H4 (cell line): ENCODE data around the gene PRKD2. TPM values are rescaled to one million over a fixed set of nuclear protein-coding genes. Genes with fewer than 3 reads are reported as not detected.
A peak's percentile ranks its signal among the peaks of the same experiment; 100 is the strongest.

Experiments
- DNase-seq: peaks from one replicate; pipeline ENCODE4 v3.0.0-alpha.2; 2015; ENCODE audit warnings: low spot score
- total RNA-seq: library from RNA; depleted of rRNA; stranded (reverse); fragments of >200 nt; shearing (Covaris generic); gene quantifications from 2 replicates; pipeline ENCODE4 v1.2.3, GENCODE V29; 2014

The PRKD2 gene
- total RNA-seq, 1 experiment from 2014 or later = 14.3 TPM

DNA sequence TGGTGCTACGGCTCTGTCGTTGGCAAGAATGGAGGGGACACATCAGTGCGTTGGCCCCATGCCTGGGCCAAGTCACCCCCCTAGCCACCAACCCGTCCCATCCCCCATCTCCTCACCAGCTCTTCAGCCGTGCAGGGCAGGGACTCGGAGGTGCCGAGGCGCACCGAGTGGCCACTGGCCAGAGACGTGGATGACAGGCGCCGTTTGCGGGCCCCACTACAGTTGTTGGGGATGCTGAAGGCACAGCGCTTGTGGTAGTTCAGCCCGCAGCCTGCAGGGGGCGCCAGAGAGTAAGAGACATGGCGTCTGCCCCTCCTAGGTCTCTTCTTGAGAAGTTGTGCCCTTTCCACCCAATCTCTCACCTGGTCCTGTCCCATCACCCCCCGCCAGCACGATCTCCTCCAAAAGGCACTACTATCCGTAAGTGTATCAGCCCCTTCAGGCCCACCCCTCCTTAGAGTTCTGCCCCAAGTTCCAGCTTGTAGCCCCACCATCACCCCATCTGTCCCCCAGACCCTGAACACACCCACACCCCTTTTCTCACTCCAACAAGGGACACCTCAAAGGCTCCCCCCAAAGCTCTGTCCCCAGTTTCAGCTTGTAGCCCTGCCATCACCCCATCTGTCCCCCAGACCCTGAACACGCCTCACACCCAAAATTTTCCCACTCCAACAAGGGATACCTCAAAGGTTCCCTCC, 12.4 kb downstream of the PRKD2 start:
- DNase-seq = peak; percentile 52

DNA sequence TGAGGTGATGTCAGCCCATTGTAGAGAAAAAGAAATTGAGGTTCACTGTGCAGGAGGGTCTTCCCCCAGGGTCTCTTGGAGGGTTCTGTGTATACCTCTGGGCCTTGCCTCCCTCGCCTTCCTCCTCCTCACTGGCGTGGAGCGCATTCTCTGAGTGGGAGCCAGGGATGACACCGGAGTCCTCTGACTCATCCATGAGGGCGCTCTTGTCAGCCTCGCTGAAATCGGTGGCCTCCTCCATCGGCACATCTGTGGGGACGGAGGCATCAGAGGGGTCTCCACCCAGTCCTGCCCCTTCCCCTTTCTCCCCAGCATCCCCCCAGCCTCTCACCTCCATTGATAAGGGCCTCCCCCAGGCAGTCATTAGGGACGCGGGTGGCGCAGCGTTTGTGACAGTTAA, 16.2 kb downstream of the PRKD2 start:
- DNase-seq = no peak

DNA sequence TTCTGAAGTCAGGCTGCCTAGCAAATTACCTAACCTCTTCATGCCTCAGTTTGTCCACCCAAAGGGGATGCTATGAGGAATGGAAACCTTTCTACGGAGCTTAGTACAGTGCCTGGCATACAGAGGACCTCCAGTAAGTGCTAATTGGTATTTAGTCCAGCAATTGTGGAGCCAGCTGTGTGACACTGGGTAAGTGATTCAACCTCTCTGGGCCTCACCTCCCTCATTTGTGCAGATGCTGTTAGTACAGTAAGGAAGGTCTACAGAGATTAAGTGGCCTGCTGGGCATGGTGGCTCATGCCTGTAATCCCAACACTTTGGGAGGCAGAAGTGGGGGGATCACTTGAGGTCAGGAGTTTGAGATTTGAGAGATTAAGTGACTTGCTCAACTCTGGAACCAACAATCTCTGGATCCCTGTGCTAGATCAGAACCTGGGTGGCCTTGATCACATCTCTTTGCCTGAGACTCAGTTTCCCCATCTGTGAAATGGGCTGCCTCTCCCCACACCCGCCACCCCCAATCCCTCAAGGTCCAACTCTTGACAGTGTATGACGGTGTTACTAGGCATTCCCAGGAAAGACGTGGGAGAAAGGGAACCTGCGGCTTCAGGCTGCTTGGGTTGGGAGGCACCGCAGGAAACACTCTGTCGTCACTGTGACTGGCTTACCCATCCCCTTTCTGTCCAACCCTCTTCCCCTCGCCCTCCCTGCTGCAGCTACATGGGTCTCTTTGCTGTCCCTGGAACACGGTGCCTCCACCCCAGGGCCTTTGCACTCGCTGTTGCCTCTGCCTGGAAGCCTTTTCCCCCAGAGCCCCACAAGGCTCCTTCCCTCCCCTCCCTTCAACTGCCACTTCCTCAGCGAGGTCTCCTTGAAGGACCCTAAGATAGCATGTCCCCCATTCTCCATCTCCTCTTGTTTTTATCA, 18.3 kb downstream of the PRKD2 start:
- DNase-seq = no peak

DNA sequence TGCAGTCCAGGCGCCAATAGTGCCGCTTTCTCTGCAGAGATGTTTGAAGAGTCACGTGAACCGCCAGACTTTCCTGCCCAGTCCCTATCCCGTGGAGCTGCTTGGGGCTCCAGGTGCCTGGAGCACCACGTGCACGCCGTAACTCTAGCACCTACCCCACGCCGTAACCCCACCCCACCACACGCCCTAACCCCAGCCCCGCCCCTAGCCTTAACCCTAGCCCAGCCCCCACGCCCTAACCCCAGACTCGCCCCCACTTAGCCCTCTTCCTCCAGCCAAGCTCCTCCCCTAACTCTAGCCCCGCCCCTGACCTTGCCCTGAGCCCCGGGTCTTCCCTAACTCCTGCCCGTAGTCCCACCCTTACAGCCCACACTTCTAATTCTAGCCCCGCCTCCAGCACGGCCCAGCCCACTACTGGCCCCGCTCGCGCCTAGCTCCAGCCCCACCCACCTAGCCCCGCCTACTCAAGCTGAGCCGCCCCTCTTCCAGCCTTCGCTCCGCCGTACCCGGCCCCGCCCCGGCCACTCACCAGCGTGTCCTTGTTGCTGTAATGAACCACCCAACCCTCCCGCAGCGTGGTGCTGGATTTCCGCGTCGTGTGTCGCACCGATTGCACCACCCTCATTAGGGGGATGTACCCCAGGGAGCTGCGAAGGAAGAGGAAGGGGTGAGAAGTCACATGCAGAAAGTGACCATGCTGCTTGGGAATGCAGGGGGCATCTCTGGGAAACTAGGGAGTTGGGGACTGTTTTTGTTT, 19.5 kb downstream of the PRKD2 start:
- no peak for DNase-seq

DNA sequence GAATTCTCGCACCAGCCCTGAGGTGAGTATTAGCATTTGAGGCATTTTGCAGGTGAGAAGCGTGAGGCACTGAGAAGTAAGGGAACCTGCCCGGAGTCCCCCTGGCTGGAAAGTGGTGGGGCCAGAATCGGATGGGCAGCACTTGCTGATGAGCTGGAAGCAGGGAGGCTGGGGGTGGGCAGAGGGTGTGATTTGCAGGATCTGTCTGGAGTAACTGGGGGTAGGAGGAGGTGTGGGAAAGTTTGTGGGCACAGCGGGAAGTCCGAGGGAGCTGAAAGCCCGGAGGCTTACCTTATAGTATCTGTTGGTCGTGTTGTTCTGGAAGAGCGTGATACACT, 20.1 kb downstream of the PRKD2 start:
- no peak for DNase-seq

DNA sequence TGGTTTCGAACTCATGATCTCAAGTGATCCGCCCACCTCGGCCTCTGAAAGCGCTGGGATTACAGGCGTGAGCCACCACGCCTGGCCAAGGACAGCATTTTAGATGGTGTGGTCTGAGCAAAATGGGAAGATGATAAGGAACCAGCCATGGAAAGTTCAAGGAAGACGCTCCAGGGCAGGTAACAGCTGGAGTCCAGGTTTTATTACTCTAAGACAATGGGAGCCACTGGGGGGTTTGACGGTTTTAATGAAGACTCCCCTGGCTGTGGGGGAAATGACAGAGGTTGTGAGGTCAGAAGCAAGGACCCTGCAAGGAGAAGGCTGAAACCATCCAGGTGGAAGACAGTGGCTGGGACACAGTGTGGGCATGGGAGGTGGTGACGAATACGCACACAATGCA, 20.9 kb downstream of the PRKD2 start:
- no peak for DNase-seq

DNA sequence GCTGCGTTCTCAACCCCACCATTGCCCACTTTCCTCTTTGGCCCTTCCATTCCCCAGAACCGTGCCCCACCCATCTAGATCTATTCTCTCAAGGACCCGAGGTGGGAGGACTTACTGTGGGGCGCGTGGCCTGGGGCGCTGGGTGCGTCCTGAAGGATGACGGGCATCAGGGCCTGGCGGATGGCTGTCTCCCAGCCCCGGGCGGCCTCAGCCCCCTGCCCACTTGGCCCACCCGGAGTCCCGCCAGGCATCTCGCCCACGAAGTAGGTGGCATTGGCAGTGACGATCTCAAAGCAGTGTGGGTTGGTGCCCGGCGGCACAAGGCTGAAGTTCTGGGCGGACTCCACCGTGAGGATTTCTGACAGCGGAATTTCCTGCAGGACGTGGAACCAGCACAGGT, 23.2 kb downstream of the PRKD2 start:
- DNase-seq = no peak

DNA sequence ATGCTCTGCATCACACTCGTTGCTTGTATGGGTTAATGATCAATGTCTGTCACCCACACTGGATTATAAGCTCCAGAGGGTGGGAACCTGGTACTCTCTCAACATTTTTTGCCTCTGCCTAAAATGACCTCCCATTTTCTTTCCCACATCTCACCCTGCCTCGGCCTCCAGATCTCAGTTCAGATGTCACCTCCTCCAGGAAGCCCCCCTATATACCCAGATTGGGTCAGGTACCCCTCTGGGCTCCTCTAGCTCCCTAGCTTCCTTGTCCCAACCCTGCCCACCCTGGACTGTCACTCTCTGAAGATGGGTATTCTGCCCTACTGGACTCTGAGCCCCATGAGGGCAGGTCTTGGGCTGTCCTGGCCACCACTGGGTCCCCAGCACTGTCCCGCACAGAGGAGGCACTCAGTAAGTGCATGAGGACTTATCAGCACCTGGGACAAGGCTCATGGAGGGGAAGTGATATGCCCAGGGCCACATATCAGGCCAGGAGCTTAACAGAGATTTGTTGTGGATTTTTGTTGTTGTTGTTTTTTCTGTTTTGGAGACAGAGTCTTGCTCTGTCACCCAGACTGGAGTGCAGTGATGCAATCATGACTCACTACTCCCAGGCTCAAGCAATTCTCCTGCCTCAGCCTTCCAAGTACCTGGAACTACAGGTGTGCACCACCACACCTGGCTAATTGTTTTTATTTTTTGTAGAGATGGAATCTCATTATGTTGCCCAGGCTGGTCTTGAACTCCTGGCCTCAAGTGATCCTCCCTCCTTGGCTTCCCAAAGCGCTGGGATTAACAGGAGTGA, 23.8 kb downstream of the PRKD2 start:
- DNase-seq = no peak

DNA sequence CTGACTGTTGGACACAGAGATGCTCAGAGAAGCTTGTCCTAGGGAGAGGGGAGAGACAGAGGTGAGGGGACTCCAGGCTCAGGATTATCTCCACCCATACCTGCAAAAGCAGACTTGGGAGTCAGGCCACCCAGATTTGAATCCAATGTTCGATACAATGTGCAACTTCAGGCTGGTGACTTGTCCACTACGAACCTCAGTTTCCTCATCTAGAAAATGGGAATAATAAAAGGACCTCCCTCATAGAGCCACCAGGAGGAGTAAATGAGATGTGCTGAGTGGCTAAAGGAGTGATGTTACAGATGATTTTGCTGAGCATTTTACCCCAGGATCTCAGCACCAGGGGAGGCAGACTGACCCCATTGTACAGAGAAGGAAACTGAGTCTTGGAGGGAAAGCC, 25.0 kb downstream of the PRKD2 start:
- no peak for DNase-seq

DNA sequence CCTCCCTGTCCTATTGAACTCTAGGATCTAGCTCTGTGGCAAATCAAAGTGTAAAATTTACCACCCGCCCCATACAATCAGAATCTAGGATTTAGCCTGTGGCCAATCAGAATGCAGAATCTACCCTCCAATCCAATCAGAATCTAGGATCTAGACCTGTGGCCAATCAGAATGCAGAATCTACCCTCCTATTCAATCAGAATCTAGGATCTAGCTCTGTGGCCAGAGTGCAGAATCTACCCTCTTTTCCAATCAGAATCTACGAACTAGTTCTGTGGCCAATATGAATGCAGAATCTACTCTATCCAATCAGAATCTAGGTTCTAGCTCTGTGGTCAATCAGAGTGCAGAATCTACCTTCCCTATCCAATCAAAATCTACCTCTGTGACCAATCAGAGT, 25.8 kb downstream of the PRKD2 start:
- DNase-seq = no peak

DNA sequence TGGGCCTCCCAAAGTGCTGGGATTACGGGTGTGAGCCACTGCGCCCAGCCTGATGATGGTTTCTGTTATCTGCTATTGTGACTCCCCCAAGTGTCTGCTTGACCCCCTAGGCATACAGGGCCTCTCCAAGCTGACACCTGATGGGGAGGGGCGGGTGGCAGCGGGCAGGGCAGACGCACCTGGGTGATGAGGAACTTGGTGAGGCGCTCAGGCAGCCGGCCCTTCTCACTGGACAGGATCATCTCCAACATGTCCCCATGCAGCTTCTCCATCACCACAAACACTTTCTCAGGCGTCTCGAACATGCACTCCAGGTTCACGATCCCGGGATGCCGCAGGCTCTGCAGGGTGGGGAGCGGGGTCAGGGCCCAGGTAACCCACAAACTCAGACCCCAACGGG, 27.6 kb downstream of the PRKD2 start:
- DNase-seq = no peak

DNA sequence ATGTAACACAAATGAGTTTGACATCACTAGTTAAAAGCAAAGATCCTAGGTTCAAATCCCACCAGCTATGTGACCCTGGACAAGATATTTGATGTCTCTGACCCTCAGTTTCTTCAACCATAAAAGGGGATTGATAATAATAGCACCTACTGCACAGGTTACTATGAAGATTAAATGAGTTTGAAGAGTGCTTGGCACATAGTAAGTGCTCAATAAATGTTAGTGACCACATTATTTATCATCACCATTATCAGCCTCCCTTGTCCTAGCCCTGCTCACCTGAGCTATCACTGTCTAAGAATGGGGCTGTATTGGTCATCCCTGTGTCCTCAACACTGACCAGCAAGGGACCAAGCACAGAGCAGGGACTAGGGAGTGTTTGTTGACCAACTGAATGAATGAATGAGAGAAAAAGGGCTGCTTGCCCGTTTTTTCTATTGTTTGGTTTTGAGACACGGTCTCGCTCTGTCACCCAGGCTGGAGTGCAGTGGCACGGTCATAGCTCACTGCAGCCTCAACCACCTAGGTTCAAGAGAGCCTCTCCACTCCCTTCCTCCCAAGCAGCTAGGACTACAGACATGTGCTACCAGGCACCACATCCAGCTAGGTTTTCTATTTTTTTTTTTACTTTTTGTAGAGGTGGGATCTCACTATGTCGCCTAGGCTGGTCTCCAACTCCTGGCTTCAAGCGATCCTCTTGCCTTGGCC, 29.3 kb downstream of the PRKD2 start:
- no peak for DNase-seq

DNA sequence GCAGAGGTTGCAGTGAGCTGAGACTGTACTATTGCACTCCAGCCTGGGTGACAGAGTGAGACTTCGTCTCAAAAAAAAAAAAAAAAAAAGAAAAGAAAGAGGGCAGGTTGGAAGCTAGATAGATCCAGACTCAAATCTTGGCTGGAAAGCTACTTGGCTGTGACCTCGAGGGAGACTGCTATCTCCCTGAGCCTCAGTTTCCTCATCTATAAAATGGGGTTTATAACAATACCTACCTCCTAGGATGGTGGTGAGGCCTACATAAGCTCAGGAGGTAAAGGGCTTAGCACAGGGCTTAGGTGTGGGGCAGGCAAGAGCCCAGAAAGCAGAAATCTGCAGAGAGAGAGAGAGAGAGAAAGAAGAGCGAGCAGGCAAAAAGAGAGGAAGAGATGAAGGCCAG, 31.7 kb downstream of the PRKD2 start:
- DNase-seq = no peak

DNA sequence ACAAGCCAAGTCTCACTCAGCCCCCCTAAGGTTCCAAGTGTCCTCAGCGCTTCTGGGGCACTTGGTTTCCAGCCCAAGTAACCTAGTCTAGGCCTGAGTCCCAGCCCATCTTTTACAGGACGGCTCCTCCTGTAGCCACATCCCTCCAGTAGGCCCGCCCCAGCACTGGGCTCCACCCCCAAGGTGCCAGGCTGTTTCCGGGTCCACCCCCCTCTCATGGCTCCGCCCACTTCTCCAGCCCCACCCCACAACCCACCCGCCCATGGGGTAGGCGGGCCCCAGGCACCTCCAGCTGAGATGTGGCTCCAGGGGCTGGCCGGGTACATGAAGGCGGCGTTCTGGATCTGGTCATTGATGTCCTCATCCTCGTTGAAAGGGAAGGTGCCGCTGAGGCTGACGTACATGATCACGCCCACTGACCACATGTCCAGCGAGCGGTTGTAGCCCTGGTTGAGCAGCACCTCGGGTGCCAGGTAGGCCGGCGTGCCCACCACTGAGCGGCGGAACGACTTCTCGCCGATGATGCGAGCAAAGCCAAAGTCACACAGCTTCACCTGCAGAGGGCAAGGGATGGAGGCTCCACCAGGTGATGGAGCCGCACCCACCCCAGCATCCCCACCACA, 38.7 kb downstream of the PRKD2 start:
- DNase-seq = no peak

DNA sequence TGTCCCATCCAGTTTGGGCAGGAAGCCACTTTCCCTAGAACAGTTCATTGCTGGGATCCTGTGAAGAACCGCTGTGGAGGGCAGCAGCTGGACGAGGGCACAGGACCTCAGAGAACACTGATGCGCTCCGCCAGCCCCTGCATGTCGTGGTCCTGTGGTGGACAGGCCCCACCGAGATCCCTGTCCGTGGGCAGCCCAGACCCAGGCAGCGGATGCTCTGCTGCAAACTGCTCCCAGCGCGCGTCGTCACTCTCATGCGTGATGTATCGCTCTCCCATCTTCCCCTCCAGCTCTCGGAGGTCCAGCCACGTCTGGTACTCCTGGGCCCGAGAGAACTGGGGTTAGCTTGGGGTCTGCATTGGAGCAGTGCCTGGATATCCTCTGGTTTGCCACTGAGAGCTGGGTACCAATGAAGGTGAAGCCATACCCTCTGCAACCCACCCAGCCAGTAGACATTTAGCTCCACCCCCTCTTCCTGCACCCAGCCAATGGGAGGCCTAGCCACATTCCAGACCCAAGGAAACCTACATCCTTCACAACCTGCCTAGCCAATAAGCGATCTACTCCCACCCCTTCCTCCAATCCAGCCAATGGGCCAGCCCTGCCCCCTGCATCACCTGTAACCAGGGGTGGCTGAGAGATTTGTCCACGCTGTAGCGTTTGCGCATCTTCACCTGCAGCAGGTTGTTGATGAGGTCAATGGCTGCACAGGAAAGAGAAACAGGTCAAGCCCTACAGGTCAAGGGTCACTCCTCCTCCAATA, 42.3 kb downstream of the PRKD2 start:
- no peak for DNase-seq

DNA sequence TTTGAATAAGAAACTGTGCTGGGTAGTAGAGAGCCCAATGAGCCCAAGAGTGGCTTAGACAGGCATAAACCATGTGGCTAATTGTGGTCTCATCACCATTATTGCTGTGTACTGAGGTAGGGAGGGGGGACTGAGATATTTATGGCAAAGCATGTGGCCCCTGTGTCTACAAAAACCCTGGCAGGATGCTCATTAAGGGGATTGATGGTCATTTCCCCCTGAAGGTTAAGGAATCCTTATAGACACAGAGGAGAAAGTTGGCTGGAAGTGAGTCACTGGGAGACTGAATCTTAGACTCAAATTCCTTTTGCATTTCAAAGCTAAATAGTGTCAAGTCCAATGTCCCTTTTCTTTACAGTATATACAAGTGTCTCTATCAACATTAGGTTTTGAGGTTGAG, 46.1 kb downstream of the PRKD2 start:
- DNase-seq = no peak

DNA sequence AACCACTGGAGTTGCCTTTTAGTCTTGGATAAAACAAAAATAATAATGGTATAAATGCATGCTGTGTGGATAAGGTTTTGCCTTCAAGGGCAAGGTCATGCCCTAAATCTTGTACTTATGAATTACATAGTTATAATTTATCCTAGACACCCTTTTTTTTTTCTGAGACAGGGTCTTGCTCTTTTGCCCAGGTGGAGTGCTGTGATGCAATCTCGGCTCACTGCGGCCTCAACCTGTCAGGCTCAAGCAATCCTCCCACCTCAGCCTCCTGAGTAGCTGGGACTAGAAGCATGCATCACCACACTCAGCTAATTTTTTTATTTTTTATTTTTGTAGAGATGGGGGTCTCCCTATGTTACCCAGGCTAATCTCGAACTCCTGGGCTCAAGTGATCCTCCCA, 48.3 kb downstream of the PRKD2 start:
- DNase-seq = no peak

DNA sequence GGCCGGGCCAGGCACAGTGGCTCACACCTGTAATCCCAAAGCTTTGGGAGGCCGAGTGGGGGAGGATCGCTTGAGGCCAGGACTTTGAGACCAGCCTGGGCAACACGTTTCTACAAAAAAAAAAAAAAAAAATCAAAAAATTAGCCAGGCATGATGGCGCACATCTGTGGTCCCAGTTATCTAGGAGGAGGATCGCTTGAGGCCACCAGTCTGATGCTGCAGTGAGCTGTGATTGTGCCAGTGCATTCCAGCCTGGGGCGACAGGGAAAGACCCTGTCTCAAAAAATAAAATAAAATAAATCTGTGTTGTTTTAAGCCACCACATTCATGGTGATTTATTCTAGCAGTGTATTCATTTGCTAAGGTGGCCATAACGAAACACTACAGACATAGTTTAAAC, 51.8 kb downstream of the PRKD2 start:
- no peak for DNase-seq

DNA sequence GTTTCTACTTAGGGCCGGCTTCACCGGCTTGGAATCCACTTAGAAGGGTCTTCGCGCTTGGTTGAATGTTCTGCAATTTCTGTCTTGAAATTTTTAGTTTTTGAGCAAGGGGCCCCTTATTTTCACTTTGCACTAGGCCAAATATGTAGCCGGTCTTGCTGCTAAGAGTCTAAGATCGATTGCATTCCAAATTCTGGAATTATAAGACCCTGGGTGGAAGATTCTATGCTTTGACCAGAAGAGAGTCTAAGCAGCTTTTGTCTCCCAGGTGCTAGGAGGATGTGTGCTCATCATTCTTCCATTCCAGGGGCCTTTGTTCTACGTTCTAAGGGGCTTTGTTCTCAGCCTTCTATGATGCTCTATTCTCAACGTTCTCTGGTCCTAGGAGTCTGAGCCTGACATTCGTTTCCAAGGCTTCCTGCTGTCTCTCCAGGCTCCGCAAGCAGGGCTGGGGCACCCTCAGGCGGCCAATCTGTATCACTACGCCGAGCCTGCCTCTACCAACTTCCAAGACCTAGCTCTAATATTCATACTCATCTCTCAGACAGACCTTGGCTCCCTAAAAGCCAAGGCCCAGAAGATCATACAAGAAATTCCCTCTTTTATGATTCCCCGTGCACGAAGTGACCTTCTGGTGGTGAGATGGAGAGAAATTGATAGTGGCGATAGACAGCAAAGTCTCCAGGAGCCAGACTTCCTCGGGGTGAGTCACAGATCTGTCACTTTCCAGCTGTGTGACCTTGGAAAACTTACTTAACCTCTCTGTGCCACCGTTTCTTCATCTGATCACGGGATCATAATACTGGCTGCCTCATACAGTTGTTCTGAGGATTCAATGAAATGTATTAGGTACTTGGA, 55.0 kb downstream of the PRKD2 start:
- peak; percentile 91 for DNase-seq
